Hepatocyte (in vitro differentiated cells): ENCODE results near the gene KIAA1549.

Experiments
- CTCF ChIP-seq: fragments of 200-600 bp; sonication (generic); IDR thresholded peaks from 2 replicates; pipeline ENCODE4 v1.5.1; 2016; ENCODE audit warnings: antibody characterized with exemption, mild to moderate bottlenecking; ENCODE audit not compliant: poor library complexity
- EZH2 ChIP-seq: fragments of 200-600 bp; sonication (generic); IDR thresholded peaks from 2 replicates; pipeline ENCODE4 v1.6.1; 2016; ENCODE audit warnings: antibody characterized with exemption, mild to moderate bottlenecking, borderline replicate concordance

- TF ChIP-seq CTCF (no peak), EZH2 (no peak)
These were observed 45.7 kb downstream of the KIAA1549 start for GRCh38 chr7:138935465-138936011.
